ENCODE measurements around the gene XXYLT1. TPM values are rescaled to one million over a fixed set of nuclear protein-coding genes. Genes with fewer than 3 reads are reported as not detected.

The XXYLT1 gene
- total and polyA plus RNA-seq, 2 of the 4 experiments (the other 2 are of a cell fraction): 14.7 to 18.1 TPM

GRCh38 chr3:195097331-195098255, 173.4 kb downstream of the XXYLT1 start:
- no peaks in the 10 kb centered on the region for H3K36me3 ChIP-seq (ENCODE audit: control insufficient read depth, insufficient read depth, low read length)
- 84% methylated on average over 12 of the region's 22 CpGs; no CpG with 5 or more reads in 1 of the 2 experiments for WGBS, 2 experiments (ENCODE audit: extremely low coverage in 2 of 2, insufficient read length in 1 of 2)
- H3K4me3 ChIP-seq (ENCODE audit: insufficient read depth, low read depth, low read length): no peak overlapping the region
- no peak overlapping the region for H2BK15ac ChIP-seq (ENCODE audit: low read depth, low read length)
- no peak overlapping the region for H3K9ac ChIP-seq (ENCODE audit: low read depth, low read length)
- no peak overlapping the region for H3K27ac ChIP-seq (ENCODE audit: insufficient read depth, low read length)
- no peak overlapping the region for H2AK9ac ChIP-seq (replicated peaks; ENCODE audit: low read depth, low read length, poor library complexity)
- intact Hi-C loops (cut with micrococcal nuclease): no loop called here
- DNase-seq (peak; percentile 19), ATAC-seq (ENCODE audit: low read depth) (no peak)
- H3K4me1 ChIP-seq (ENCODE audit: control insufficient read depth, insufficient read depth, low read length): peaks cover 12% of the 10 kb centered on the region
- no peak overlapping the region for H2BK5ac ChIP-seq (ENCODE audit: low read depth, low read length, poor library complexity, severe bottlenecking)
- H3K79me1 ChIP-seq (ENCODE audit: low read depth in 1 of 2, low read length in 2 of 2): peaks cover 11 to 21% of the 10 kb centered on the region in 2 experiments; a peak in 2 of 4 replicates
- H3K27me3 ChIP-seq (ENCODE audit: control insufficient read depth, insufficient read depth, low read length): no peaks in the 10 kb centered on the region
- H3K18ac ChIP-seq (ENCODE audit: low read depth, low read length): no peak overlapping the region
- peak overlapping the region; percentile 48; the same call in 1 of the 2 replicates for H2AK5ac ChIP-seq (ENCODE audit: low read depth, low read length)
- ChIA-PET CTCF (no interaction called here), POLR2A (ENCODE audit: unreplicated experiment) (no interaction called here)
- 0 out of 2 replicates have a peak overlapping the region, but pooled peaks have one; percentile 56 for H3K14ac ChIP-seq (replicated peaks; ENCODE audit: low read depth, low read length)
- no peak overlapping the region for H3K23ac ChIP-seq (ENCODE audit: low read depth, low read length)
- BruUV-seq (replicated peaks): no TSS peak
- in situ Hi-C loops (cut with MboI; ENCODE audit: low sequenced_read_pairs): no loop called here
- no peak overlapping the region for H3K4me2 ChIP-seq (ENCODE audit: low read depth, low read length)
- no peak overlapping the region for H4K91ac ChIP-seq (ENCODE audit: insufficient read depth, low read depth, low read length)
- H2AFZ ChIP-seq (replicated peaks; ENCODE audit: low read length, poor library complexity): no peak overlapping the region
- H2BK120ac ChIP-seq (ENCODE audit: low read depth, low read length): no peak overlapping the region; the same call in 1 of the 2 replicates
- dilution Hi-C loops (cut with HindIII; ENCODE audit: low sequenced_read_pairs, unreplicated experiment): no loop called here
- no peak overlapping the region for H4K5ac ChIP-seq (ENCODE audit: low read depth, low read length)
- H3K4ac ChIP-seq (ENCODE audit: low read depth, low read length): 0 out of 2 replicates have a peak overlapping the region, but pooled peaks have one; percentile 32
- H4K8ac ChIP-seq (ENCODE audit: low read depth in 2 of 2, low read length in 2 of 2): no peak overlapping the region
- no peaks in the 10 kb centered on the region for H3K9me3 ChIP-seq (ENCODE audit: control insufficient read depth, insufficient read depth, low read length)
- H3K9me1 ChIP-seq (ENCODE audit: insufficient read depth, low read length): peaks cover 24% of the 10 kb centered on the region
- TF ChIP-seq BHLHE40 (IDR thresholded peaks at IDR 0.05; ENCODE audit: low read depth, low read length): no peak
- no peak for TF ChIP-seq NFE2L2 (IDR thresholded peaks at IDR 0.05; ENCODE audit: low read depth, low read length)
- TF ChIP-seq CEBPB (IDR thresholded peaks at IDR 0.05; ENCODE audit: low read depth, low read length): no peak
- no peak for TF ChIP-seq MAFK (IDR thresholded peaks at IDR 0.05; ENCODE audit: low read depth, low read length)
- TF ChIP-seq POLR2A (IDR thresholded peaks at IDR 0.05; ENCODE audit: low read depth, low read length): no peak
- H4K20me1 ChIP-seq (ENCODE audit: insufficient read depth, low read length): no peaks in the 10 kb centered on the region
- H3K56ac ChIP-seq (ENCODE audit: extremely low read depth, insufficient read depth, low read length): no peak overlapping the region
- no peak overlapping the region for H2BK20ac ChIP-seq (ENCODE audit: low read depth, low read length)

Measured in IMR-90 (cell line).